ENCODE results near the gene MIF4GD. TPM values are rescaled to one million over a fixed set of nuclear protein-coding genes. Genes with fewer than 3 reads are reported as not detected.

MIF4GD gene
- total and polyA plus RNA-seq, 10 of the 15 experiments (the other 5 are each of a cell fraction or from before 2014, with no cell fraction given), result 22.8 to 96.2 (median 60.1) TPM

GRCh38 chr17:75313941-75314551 is 43.0 kb upstream of the MIF4GD start (continued):
- no peak for TF ChIP-seq ZBTB40 (IDR thresholded peaks at IDR 0.05; ENCODE audit: borderline replicate concordance)
- 0 out of 4 replicates have a peak, but pooled peaks of 1 of the 2 experiments have one; percentile 36 for TF ChIP-seq EP300 (IDR thresholded peaks at IDR 0.05; ENCODE audit: borderline replicate concordance in 1 of 2, control insufficient read depth in 1 of 2, low read depth in 2 of 2, low read length in 2 of 2)
- TF ChIP-seq RAD21 (IDR thresholded peaks at IDR 0.05; ENCODE audit: insufficient read depth, low read depth, low read length), result no peak
- no peak for TF ChIP-seq ZBTB11 (CRISPR knock-in tag; IDR thresholded peaks at IDR 0.05)
- no peak for TF ChIP-seq ZNF622 (IDR thresholded peaks at IDR 0.05)
- TF ChIP-seq NFIC (IDR thresholded peaks at IDR 0.05; ENCODE audit: low read depth, low read length), result peak; percentile 65; the same call in 1 of the 2 replicates
- TF ChIP-seq IRF4 (IDR thresholded peaks at IDR 0.05; ENCODE audit: low read depth, low read length), result no peak
- TF ChIP-seq EGR1 (IDR thresholded peaks at IDR 0.05; ENCODE audit: borderline replicate concordance in 1 of 2, low read depth in 2 of 2, low read length in 2 of 2), result no peak
- TF ChIP-seq TARDBP (IDR thresholded peaks at IDR 0.05; ENCODE audit: borderline replicate concordance), result no peak
- TF ChIP-seq CBFB (IDR thresholded peaks at IDR 0.05; ENCODE audit: low read depth), result no peak
- TF ChIP-seq POLR2AphosphoS2 (IDR thresholded peaks at IDR 0.05; ENCODE audit: low read depth, low read length), result no peak; the same call in 1 of the 2 replicates
- no peak for TF ChIP-seq ZNF384 (IDR thresholded peaks at IDR 0.05; ENCODE audit: borderline replicate concordance, low read depth, low read length)
- TF ChIP-seq NR2F1 (conservative IDR thresholded peaks at IDR 0.05), result 0 out of 2 replicates have a peak, but pooled peaks have one; percentile 15
- TF ChIP-seq ELK1 (IDR thresholded peaks at IDR 0.05; ENCODE audit: low read depth, low read length), result no peak
- no peak for TF ChIP-seq YY1 (IDR thresholded peaks at IDR 0.05; ENCODE audit: low read depth, low read length)
- no peak for TF ChIP-seq CTCF (IDR thresholded peaks at IDR 0.05 in 2 of 3, conservative IDR thresholded peaks at IDR 0.05 in 1 of 3; ENCODE audit: control insufficient read depth in 2 of 3, extremely low read depth in 1 of 3, insufficient read depth in 1 of 3, low read depth in 3 of 3, low read length in 3 of 3)
- TF ChIP-seq NFXL1 (IDR thresholded peaks at IDR 0.05; ENCODE audit: borderline replicate concordance), result no peak
- TF ChIP-seq JUND (IDR thresholded peaks at IDR 0.05; ENCODE audit: low read depth, low read length), result no peak
